Hepatic stellate cell (primary cell): ENCODE measurements around the gene STK11IP.

Experiments
- DNase-seq: peaks from one replicate; pipeline ENCODE4 v3.0.0; 2011; ENCODE audit warnings: low spot score

The STK11IP gene

DNA sequence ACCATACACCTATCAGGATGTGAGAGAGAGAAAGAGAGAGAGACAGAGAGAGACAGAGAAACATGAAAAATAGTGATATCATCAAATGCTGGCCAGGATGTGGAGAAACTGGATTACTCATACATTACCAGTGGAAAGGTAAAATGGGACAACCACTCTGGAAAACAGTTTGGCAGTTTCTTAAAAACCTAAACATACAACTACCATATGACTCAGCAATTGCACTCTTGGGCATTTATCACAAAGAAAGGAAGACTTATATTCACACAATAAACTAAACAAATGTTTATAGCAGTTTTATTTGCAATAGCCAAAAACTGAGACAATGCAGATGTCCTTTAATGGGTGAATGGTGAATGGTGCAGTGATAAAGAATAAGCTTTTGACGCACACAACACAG is 58.9 kb downstream of the STK11IP start:
- DNase-seq: no peak

DNA sequence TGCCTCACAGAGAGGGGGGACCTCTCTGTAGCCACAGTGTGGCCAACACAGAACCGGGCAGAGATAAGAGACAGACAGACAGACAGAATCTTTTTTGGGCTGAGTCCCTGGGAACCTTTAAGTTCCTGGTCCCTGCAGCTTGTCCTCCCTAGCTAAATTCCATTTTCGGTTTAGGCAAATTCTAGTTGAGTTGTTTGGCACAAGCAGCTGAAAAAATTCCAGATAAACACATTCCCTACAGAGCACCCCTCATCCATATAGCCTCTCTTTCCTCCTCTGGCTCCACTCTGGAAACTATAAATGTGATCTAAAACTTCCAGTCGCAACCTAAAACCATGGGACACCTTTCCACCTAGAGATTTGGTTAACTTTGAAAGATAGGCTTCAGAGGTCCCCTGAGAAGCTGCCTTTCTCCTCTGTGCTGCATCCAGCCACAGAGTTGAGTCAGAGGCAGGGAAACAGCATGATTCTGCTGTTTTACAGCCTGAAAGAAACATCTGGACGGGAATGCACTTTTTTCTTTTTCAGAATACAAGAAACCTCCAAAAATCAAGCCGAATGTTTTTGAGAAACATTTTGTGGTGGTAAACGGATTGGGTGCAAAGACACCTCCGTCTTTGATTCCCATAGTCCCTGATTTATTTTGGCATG is 60.7 kb downstream of the STK11IP start:
- DNase-seq: no peak

DNA sequence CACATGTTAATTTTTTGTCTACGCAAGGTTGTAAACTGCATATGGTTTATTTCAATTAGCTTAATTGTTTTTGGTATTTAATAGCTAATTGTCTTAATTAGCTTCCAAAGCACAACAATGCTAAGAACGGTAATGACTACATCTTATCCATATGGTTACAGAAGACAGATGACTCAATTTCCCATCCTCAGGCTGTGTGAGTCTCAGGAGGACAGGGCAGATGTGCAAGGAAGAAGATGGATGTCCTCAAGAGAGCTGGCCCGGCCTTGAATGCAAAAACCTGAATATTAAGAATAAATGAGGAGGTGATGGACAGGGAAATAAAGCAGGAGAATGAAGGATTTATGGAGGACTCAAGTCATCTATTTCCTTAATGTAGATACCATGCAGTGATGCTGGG is 61.2 kb downstream of the STK11IP start:
- no peak for DNase-seq

DNA sequence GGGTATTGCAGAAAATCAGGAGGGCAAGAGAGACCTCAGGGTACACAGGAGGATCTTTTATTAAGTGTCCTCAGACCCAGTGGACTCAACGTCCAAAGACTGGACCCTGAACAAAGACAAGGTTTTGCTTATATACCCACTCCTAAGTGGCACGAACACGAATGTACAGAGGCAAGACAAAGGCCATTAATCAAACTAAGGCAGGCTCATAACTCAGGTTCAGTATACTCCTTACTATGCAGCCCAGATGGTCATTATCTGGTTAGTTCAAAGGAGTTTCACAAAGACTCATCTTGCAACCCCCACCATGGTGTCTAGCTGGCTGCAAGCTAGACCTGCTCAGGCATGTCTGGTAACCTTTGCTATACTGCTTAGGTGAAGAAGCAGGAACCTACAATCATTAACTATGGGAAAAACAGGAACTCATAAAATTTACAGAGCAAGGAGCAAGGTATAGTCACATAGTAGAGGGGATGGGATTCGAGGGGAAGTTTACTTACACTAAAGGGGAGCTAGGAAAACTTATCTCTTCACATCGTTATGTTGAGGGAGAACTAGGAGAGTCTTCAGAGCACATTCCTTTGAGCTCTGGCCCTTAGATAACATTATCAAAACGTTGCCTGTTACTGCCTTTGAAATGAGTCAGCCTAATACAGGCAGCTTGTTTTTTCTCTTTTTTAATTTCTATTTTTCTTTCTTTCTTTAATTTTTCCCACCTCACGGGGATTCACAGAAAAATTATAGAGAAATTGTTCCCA is 63.7 kb downstream of the STK11IP start:
- no peak for DNase-seq

DNA sequence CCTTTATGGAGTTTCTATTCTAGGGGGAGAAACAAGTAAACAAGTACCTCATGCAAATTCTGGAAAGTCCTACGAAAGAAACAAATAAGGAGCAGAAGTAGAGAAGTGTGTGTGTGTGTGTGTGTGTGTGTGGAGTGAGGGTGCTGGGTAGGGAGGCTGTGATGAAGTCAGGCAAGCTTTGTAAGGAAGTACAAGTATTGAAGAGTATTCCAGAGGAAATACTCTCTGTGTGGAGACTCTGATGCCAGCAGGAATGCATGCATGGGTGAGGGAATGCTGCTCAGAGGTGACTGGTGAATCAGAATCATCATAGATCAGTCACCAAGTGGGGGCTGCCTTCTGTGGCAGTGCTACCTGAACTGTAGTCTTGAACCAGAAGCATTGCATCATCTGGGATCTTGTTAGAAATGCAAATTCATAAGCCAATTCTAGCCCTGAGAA is 64.3 kb downstream of the STK11IP start:
- no peak for DNase-seq

DNA sequence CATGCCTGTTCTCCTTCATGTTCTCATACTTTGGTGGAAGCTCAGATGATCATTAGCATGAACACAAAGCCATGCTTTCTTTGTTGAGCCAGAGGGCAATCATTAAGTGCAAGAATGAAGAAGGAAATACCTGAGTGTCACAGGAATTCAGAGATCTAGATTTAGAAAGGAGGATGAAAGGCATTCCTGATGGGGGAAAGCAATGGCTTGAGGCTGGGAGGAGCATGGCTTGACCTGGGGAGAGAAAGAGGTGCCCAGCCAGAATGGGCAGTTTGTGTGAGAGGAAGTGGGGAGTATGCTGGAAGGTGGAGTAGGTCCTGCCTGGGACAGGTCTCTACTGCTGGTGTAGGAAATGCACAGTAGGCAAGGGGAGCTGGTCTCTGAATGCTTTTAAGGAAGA is 64.9 kb downstream of the STK11IP start:
- DNase-seq: no peak

DNA sequence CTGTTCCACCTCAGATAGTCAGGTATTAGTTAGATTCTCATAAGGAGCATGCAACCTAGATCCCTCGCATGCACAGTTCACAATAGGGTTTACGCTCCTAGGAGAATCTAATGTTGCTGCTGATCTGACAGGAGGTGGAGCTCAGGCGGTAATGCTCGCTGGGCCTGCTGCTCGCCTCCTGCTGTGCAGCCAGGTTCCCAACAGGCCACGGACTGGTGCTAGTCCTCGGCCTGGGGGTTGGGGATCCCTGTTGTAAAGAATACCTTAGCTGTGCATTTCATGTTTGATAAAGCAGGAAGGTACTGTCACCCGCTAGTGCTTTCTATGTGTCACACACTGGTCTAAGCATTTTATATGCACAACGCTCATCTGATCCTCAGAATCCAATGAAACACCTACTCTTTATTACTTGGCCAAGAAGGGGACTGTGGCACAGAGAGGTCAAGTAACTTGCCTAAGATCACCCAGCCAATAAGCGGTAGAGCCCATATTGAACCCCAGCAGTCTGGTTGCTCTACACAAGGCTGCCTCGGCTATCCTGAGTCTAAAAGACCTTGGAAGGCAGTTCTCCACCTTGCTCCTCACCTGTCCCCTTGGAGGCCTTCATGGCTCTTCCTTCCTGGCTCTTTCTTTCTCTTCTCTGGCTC is 65.6 kb downstream of the STK11IP start:
- DNase-seq: no peak

DNA sequence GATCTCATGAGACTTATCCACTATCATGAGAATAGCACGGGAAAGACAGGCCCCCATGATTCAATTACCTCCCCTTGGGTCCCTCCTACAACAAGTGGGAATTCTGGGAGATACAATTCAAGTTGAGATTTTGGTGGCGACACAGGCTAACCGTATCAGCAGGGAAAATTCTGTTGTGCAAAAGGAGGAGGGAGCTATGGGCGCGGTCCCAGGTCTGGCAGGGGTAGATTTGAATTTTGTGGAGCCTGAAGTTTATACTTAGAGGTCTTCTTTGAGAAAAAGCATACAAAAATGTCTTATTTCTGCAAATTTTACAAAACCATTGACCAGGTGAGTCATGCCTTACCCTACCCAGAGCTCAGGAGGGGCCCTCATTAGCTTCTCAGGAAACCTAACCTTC is 66.4 kb downstream of the STK11IP start:
- DNase-seq: no peak

DNA sequence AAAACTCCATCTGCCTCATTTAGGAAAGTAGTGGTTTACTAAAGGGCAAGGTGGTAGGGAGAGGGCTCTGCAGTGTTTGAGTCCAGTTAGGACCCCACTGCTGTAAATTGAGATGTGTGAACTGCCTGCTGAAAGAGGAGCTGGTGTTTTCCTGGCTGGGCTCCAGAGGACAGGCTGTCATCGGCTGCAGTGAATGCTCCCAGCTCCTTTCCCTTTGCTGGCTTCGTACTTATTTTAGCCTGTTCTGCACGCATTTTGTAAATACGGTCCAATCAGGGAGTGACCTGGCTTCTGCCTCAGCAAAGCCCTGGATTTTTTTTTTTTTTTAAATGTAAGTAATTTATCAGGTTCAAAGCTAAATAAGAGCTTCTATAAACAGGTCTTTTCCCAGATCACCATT is 67.3 kb downstream of the STK11IP start:
- no peak for DNase-seq

DNA sequence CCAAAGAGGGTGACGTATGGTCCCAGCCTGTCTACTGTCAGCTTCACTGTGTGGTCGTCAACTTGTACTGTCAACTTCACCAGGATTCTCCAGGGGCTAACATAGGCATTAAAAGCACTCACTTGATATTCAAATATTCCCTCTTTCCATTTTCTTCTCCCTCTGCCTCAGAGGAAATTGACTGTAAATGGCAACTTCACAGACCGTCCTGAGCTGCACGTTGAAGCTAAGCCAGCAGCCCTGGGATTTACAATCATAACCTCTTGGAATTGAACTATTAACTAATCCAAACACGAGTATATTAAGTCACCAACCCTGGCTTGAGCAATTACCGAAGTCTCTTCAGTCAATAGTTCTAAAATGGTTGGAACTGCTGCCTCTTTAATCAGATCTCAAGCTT is 68.3 kb downstream of the STK11IP start:
- no peak for DNase-seq
